Smooth muscle cell (in vitro differentiated cells): ENCODE results near the gene ZNF385D. TPM values are rescaled to one million over a fixed set of nuclear protein-coding genes. Genes with fewer than 3 reads are reported as not detected.

Experiments
- DNase-seq: peaks from one replicate; lab custom pipeline; 2025; ENCODE audit not compliant: unreplicated experiment; lab: John Stamatoyannopoulos, UW
- H2AFZ ChIP-seq: fragments of 200-600 bp; sonication (generic); 2 replicates; pipeline ENCODE4 v1.6.0; 2016; ENCODE audit warnings: antibody characterized with exemption, low read depth, mild to moderate bottlenecking
- H3F3A ChIP-seq: fragments of 200-600 bp; sonication (generic); 2 replicates; pipeline ENCODE4 v1.6.0; 2017; ENCODE audit warnings: antibody characterized with exemption, low read depth
- H3K27ac ChIP-seq: fragments of 200-600 bp; sonication (generic); 2 replicates; pipeline ENCODE4 v1.5.1; 2016; ENCODE audit warnings: low read depth, mild to moderate bottlenecking
- H3K27me3 ChIP-seq: fragments of 200-600 bp; sonication (generic); 2 replicates; pipeline ENCODE4 v1.6.1; 2016; ENCODE audit warnings: low read depth, mild to moderate bottlenecking
- H3K36me3 ChIP-seq: fragments of 200-600 bp; sonication (generic); 2 replicates; pipeline ENCODE4 v1.5.1; 2016; ENCODE audit warnings: low read depth
- H3K4me1 ChIP-seq: fragments of 200-600 bp; sonication (generic); 2 replicates; pipeline ENCODE4 v1.5.1; 2016; ENCODE audit warnings: low read depth
- H3K4me2 ChIP-seq: fragments of 200-600 bp; sonication (generic); 2 replicates; pipeline ENCODE4 v1.6.0; 2016; ENCODE audit warnings: mild to moderate bottlenecking
- H3K4me3 ChIP-seq: fragments of 200-600 bp; sonication (generic); 2 replicates; pipeline ENCODE4 v1.5.1; 2016; ENCODE audit warnings: mild to moderate bottlenecking
- H3K79me2 ChIP-seq: fragments of 200-600 bp; sonication (generic); 2 replicates; pipeline ENCODE4 v1.6.0; 2016; ENCODE audit warnings: low read depth, mild to moderate bottlenecking
- H3K9ac ChIP-seq: fragments of 200-600 bp; sonication (generic); 2 replicates; pipeline ENCODE4 v1.6.0; 2016; ENCODE audit warnings: low read depth
- H3K9me3 ChIP-seq: fragments of 200-600 bp; sonication (generic); replicated peaks from 2 replicates; pipeline ENCODE4 v1.5.1; 2016; ENCODE audit warnings: low read depth
- H4K20me1 ChIP-seq: fragments of 200-600 bp; sonication (generic); 2 replicates; pipeline ENCODE4 v1.6.0; 2016; ENCODE audit warnings: low read depth
- CTCF ChIP-seq: fragments of 200-600 bp; sonication (generic); IDR thresholded peaks from 2 replicates; pipeline ENCODE4 v1.5.1; 2017; ENCODE audit warnings: borderline replicate concordance, mild to moderate bottlenecking, antibody characterized with exemption; ENCODE audit not compliant: insufficient read depth, poor library complexity, severe bottlenecking
- WGBS: methylation state at CpG from one replicate; pipeline ENCODE4 v1.1.7; 2016; ENCODE audit warnings: low lambda C conversion rate; 5-methylcytosine and 5-hydroxymethylcytosine counted together
- polyA plus RNA-seq: library from polyadenylated mRNA; unstranded; fragments of >200 nt; fragmentation: Nextera tagmentation; extraction: Ambion mirVana; gene quantifications from 2 replicates; pipeline ENCODE4 v1.2.1, GENCODE V29; 2016
- total RNA-seq: library from RNA; depleted of rRNA; stranded (reverse); fragments of >200 nt; gene quantifications from 2 replicates; pipeline ENCODE4 v1.2.3, GENCODE V29; 2014

The ZNF385D gene
- total and polyA plus RNA-seq, 2 experiments from 2014 or later, result 0.13 to 2.4 TPM

GRCh38 chr3:21528291-21528995, 222.6 kb downstream of the ZNF385D start:
- H3K27ac ChIP-seq, result no peak overlapping the region
- H3F3A ChIP-seq, result no peaks in the 10 kb centered on the region
- H3K79me2 ChIP-seq, result no peaks in the 10 kb centered on the region
- H3K9ac ChIP-seq, result no peak overlapping the region
- H4K20me1 ChIP-seq, result no peaks in the 10 kb centered on the region
- no peak overlapping the region for H3K4me2 ChIP-seq
- 81% methylated on average over 2 of the region's 2 CpGs for WGBS
- no peak for DNase-seq
- no peaks in the 10 kb centered on the region for H3K27me3 ChIP-seq
- no peaks in the 10 kb centered on the region for H3K36me3 ChIP-seq
- no peak for TF ChIP-seq CTCF
- H3K4me3 ChIP-seq, result no peak overlapping the region
- no peaks in the 10 kb centered on the region for H3K9me3 ChIP-seq
- H2AFZ ChIP-seq, result no peak overlapping the region
- no peaks in the 10 kb centered on the region for H3K4me1 ChIP-seq

- no peak overlapping the region for H3K4me3 ChIP-seq
- no peaks in the 10 kb centered on the region for H3K27me3 ChIP-seq
- no peaks in the 10 kb centered on the region for H3K9me3 ChIP-seq
- no peak overlapping the region for H3K4me2 ChIP-seq
- no peaks in the 10 kb centered on the region for H3K79me2 ChIP-seq
- H3K27ac ChIP-seq, result no peak overlapping the region
- no peaks in the 10 kb centered on the region for H3F3A ChIP-seq
- no peaks in the 10 kb centered on the region for H3K36me3 ChIP-seq
- no peak for TF ChIP-seq CTCF
- 96% methylated on average over 4 of the region's 4 CpGs for WGBS
- H3K9ac ChIP-seq, result no peak overlapping the region
- H2AFZ ChIP-seq, result no peak overlapping the region
- no peaks in the 10 kb centered on the region for H4K20me1 ChIP-seq
- H3K4me1 ChIP-seq, result no peaks in the 10 kb centered on the region
- DNase-seq, result no peak
Measured at GRCh38 chr3:21526461-21526860, 224.5 kb downstream of the ZNF385D start.

GRCh38 chr3:21524133-21524532, 226.9 kb downstream of the ZNF385D start:
- 29% methylated on average over 2 of the region's 2 CpGs for WGBS
- no peak for DNase-seq
- Histone ChIP-seq H3K27me3 (peaks cover 14% of the 10 kb centered on the region), H3K4me3 (no peak overlapping the region), H3F3A (no peaks in the 10 kb centered on the region), H3K4me1 (no peaks in the 10 kb centered on the region), H3K79me2 (no peaks in the 10 kb centered on the region), H3K9ac (no peak overlapping the region), H4K20me1 (no peaks in the 10 kb centered on the region), H3K9me3 (no peaks in the 10 kb centered on the region), H3K36me3 (no peaks in the 10 kb centered on the region), H3K4me2 (no peak overlapping the region), H3K27ac (no peak overlapping the region), H2AFZ (no peak overlapping the region)
- no peak for TF ChIP-seq CTCF
